Stimulated activated CD4-positive, alpha-beta T cell treated with anti-CD3 and anti-CD28 coated beads, TNF-alpha, amount 100 ng/mL, for 24 hours (primary cell): ENCODE measurements around the gene CES4A.

ENCODE experiments used
- DNase-seq, 3 experiments: peaks; one replicate each; pipeline ENCODE4 v3.0.0-alpha.2; 2020; ENCODE audit warnings: low read depth in 3 of 3

Gene CES4A

DNA sequence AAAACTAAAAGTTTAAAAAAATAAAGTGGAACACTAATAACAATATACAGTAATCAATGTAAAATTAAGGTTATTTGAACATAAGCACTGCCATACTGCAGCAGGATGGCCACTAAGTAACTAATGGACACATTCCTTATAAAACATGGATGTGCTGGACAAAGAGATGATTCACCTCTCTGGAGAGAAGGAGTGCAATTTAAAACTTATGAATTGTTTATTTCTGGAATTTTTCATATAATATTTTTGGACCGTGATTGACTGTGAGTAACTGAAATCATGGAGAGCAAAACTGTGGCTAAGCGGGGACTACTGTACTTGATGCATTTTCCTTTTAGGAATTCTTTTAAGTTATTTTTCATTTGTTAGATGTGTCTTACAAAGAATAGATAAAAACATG, 62.4 kb downstream of the CES4A start:
- no peak for DNase-seq

DNA sequence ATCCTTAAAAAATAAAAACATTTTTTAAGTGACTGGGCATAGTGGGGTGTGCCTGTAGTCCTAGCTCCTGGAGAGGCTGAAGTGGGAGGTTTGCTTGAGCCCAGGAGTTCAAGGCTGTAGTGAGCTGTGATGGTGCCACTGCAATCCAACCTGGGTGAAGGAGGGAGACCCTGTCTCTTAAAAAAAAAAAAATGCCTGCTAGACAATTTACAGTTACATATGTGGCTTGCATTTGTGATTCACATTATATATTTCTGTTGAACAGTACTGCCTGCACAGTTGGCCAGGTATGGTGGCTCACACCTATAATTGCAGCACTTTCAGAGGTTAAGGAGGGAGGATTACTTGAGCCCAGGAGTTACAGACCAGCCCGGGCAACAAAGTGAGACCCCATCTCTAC, 64.0 kb downstream of the CES4A start:
- no peak for DNase-seq

DNA sequence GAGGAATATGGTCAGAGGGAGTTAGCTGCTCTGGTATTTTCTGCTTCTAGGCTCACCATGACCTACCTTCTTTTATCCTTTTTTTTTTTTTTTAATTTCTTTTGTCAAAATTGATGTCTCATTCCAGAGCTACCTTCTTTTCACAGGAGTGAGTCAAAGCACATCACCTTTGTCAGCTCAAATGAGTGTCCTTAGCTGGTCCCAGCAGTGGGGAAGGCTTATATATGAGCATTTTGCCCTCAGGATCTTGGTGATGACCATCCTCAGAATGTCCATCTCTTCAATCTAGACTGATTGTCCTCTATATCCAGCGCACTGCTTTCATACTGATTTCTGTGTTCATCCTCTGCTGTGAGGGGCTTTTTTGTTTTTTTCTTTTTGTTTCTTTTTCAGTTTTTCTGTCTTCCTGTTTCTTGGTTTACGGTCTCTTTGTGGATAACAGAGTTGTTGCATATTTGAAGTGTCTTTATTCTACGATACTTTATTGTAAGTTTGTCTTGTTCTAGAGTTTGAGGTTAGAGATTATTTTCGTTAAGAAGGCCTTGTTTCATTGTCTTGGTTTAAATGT, 65.5 kb downstream of the CES4A start:
- no peak for DNase-seq

DNA sequence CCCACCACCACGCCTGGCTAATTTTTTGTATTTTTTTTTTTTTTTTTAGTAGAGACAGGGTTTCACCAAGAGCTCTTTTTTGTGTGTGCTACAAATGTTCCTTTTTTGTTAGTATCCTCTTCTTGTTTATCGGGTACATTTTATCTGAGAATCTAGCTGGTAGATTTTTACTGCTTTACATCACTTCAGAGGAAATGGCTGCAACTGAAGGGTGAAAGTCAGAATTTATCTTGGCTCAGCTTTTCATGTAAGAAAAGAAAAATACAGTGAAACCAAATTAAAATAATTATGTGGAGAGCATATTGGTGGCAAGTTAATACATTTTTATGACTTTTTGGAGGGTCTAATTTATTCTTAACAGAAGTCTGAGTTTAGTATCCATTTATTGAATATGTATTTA, 66.5 kb downstream of the CES4A start:
- DNase-seq, result no peak

DNA sequence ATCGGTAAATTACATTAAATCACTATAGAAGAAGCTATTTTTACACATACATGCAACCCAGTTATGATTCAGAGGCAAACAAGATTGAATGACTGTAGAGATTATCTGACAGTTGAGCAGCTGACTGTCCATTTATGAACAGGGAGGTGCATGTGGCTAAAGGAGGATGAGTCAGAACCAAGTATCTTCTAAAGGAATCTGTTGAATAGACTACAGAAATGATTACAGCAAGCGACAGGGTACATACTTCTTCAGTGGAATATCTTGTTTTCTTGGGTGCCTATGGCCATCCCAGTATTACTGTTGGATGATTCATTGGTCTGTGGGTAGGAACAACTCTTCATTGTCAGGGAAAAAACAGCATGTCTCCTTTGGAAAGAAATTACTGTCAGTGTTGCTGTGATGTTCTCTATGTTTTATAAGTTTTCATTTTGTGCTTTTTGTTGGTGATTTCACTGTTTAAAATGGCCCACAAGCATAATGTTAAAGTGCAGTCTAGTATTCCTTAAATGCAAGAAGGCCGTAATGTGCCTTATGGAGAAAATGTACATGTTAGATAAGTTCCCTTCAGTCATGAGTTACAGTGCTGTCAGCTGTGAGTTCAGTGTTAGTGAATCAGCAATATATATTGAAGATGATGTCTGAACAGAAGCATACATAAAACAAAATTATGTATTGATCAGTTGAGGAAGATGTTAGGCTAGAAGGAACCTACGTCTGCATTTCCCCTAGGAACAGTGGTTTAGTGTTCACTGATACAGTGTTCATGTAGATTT, 67.5 kb downstream of the CES4A start:
- DNase-seq, result no peak
